ENCODE results near the gene SMIM27.
A peak's percentile ranks its signal among the peaks of the same experiment; 100 is the strongest.
"Not testable (repeated sequence)": the region's sequence is repeated elsewhere in the genome, so short reads cannot be mapped to it uniquely, and the experiment has no call there.

The SMIM27 gene

GRCh38 chr9:32552172-32552872 is at the start of gene SMIM27, which contains the start of gene TOPORS:
TSS of gene SMIM27 (plus strand) at chr9:32552327. CDS start at chr9:32552435, 108 bp downstream.
TSS of gene TOPORS (minus strand) at chr9:32552586. CDS start at chr9:32552436, 150 bp downstream.
- Histone ChIP-seq H3K4me3 (ENCODE audit: low read depth in 1 of 5, low read length in 5 of 5) (peak within 1 kb of the TSS; percentile 78 to 91 (median 91)), H3K9me3 (ENCODE audit: control insufficient read depth in 5 of 5, low read length in 5 of 5) (no peaks in the 10 kb centered on the region), H3K27ac (ENCODE audit: low read depth, low read length) (peak within 1 kb of the TSS; percentile 98), H3K36me3 (ENCODE audit: control insufficient read depth in 5 of 5, insufficient read depth in 5 of 5, low read length in 5 of 5) (peaks cover 0 to 3% (median 0%) of the 10 kb centered on the region in 5 donors), H3K9ac (ENCODE audit: low read length in 5 of 5) (peak within 1 kb of the TSS; percentile 76 to 97 (median 87)), H3K27me3 (ENCODE audit: control insufficient read depth in 5 of 5, insufficient read depth in 4 of 5, low read length in 5 of 5) (no peaks in the 10 kb centered on the region), H3K4me1 (ENCODE audit: control insufficient read depth in 5 of 5, insufficient read depth in 5 of 5, low read length in 5 of 5) (peaks cover 5 to 25% (median 16%) of the 10 kb centered on the region in 5 donors)

- Histone ChIP-seq H3K4me1 (ENCODE audit: control insufficient read depth in 5 of 5, insufficient read depth in 5 of 5, low read length in 5 of 5) (no peaks in the 10 kb centered on the region), H3K27me3 (ENCODE audit: control insufficient read depth in 5 of 5, insufficient read depth in 4 of 5, low read length in 5 of 5) (no peaks in the 10 kb centered on the region), H3K27ac (ENCODE audit: low read depth, low read length) (no peak overlapping the region), H3K9ac (ENCODE audit: low read length in 5 of 5) (no peak overlapping the region), H3K4me3 (ENCODE audit: low read depth in 1 of 5, low read length in 5 of 5) (no peak overlapping the region), H3K9me3 (ENCODE audit: control insufficient read depth in 5 of 5, low read length in 5 of 5) (peaks cover 0 to 6% (median 0%) of the 10 kb centered on the region in 5 donors), H3K36me3 (ENCODE audit: control insufficient read depth in 5 of 5, insufficient read depth in 5 of 5, low read length in 5 of 5) (peaks cover 3 to 24% (median 13%) of the 10 kb centered on the region in 5 donors)
These were observed 49.7 kb upstream of the SMIM27 start for GRCh38 chr9:32502464-32502863.

- H3K36me3 ChIP-seq (ENCODE audit: control insufficient read depth in 5 of 5, insufficient read depth in 5 of 5, low read length in 5 of 5) = peaks cover 0 to 21% (median 11%) of the 10 kb centered on the region in 5 donors
- no peak overlapping the region for H3K9ac ChIP-seq (ENCODE audit: low read length in 5 of 5)
- no peak overlapping the region for H3K4me3 ChIP-seq (ENCODE audit: low read depth in 1 of 5, low read length in 5 of 5)
- H3K27ac ChIP-seq (ENCODE audit: low read depth, low read length) = no peak overlapping the region
- no peaks in the 10 kb centered on the region for H3K27me3 ChIP-seq (ENCODE audit: control insufficient read depth in 5 of 5, insufficient read depth in 4 of 5, low read length in 5 of 5)
- peaks cover 0 to 6% (median 0%) of the 10 kb centered on the region in 5 donors for H3K9me3 ChIP-seq (ENCODE audit: control insufficient read depth in 5 of 5, low read length in 5 of 5)
- no peaks in the 10 kb centered on the region for H3K4me1 ChIP-seq (ENCODE audit: control insufficient read depth in 5 of 5, insufficient read depth in 5 of 5, low read length in 5 of 5)
These were observed 49.1 kb upstream of the SMIM27 start for GRCh38 chr9:32503008-32503407.

GRCh38 chr9:32508728-32509127 is 43.4 kb upstream of the SMIM27 start:
- H3K4me3 ChIP-seq (ENCODE audit: low read depth in 1 of 5, low read length in 5 of 5) = no peak overlapping the region

GRCh38 chr9:32516241-32516640 is 35.9 kb upstream of the SMIM27 start:
- Histone ChIP-seq H3K27me3 (ENCODE audit: control insufficient read depth in 5 of 5, insufficient read depth in 4 of 5, low read length in 5 of 5) (no peaks in the 10 kb centered on the region), H3K9me3 (ENCODE audit: control insufficient read depth in 5 of 5, low read length in 5 of 5) (peaks cover 0 to 5% (median 0%) of the 10 kb centered on the region in 5 donors), H3K36me3 (ENCODE audit: control insufficient read depth in 5 of 5, insufficient read depth in 5 of 5, low read length in 5 of 5) (no peaks in the 10 kb centered on the region), H3K4me1 (ENCODE audit: control insufficient read depth in 5 of 5, insufficient read depth in 5 of 5, low read length in 5 of 5) (no peaks in the 10 kb centered on the region), H3K27ac (ENCODE audit: low read depth, low read length) (no peak overlapping the region), H3K9ac (ENCODE audit: low read length in 5 of 5) (no peak overlapping the region), H3K4me3 (ENCODE audit: low read depth in 1 of 5, low read length in 5 of 5) (no peak overlapping the region)

More at GRCh38 chr9:32508728-32509127, 43.4 kb upstream of the SMIM27 start:
- Histone ChIP-seq H3K9me3 (ENCODE audit: control insufficient read depth in 5 of 5, low read length in 5 of 5) (no peaks in the 10 kb centered on the region), H3K4me1 (ENCODE audit: control insufficient read depth in 5 of 5, insufficient read depth in 5 of 5, low read length in 5 of 5) (no peaks in the 10 kb centered on the region), H3K27ac (ENCODE audit: low read depth, low read length) (no peak overlapping the region), H3K27me3 (ENCODE audit: control insufficient read depth in 5 of 5, insufficient read depth in 4 of 5, low read length in 5 of 5) (no peaks in the 10 kb centered on the region), H3K36me3 (ENCODE audit: control insufficient read depth in 5 of 5, insufficient read depth in 5 of 5, low read length in 5 of 5) (peaks cover 0 to 3% (median 0%) of the 10 kb centered on the region in 5 donors), H3K9ac (ENCODE audit: low read length in 5 of 5) (no peak overlapping the region)

- no peaks in the 10 kb centered on the region for H3K36me3 ChIP-seq (ENCODE audit: control insufficient read depth in 5 of 5, insufficient read depth in 5 of 5, low read length in 5 of 5)
- no peaks in the 10 kb centered on the region for H3K27me3 ChIP-seq (ENCODE audit: control insufficient read depth in 5 of 5, insufficient read depth in 4 of 5, low read length in 5 of 5)
- no peak overlapping the region for H3K27ac ChIP-seq (ENCODE audit: low read depth, low read length)
- peaks cover 0 to 5% (median 0%) of the 10 kb centered on the region in 5 donors for H3K9me3 ChIP-seq (ENCODE audit: control insufficient read depth in 5 of 5, low read length in 5 of 5)
- peaks cover 0 to 2% (median 0%) of the 10 kb centered on the region in 5 donors for H3K4me1 ChIP-seq (ENCODE audit: control insufficient read depth in 5 of 5, insufficient read depth in 5 of 5, low read length in 5 of 5)
- no peak overlapping the region for H3K9ac ChIP-seq (ENCODE audit: low read length in 5 of 5)
- no peak overlapping the region for H3K4me3 ChIP-seq (ENCODE audit: low read depth in 1 of 5, low read length in 5 of 5)
These were observed 33.9 kb upstream of the SMIM27 start for GRCh38 chr9:32518276-32518675.

- Histone ChIP-seq H3K4me3 (ENCODE audit: low read depth in 1 of 5, low read length in 5 of 5) (no peak overlapping the region), H3K27ac (ENCODE audit: low read depth, low read length) (no peak overlapping the region), H3K4me1 (ENCODE audit: control insufficient read depth in 5 of 5, insufficient read depth in 5 of 5, low read length in 5 of 5) (peaks cover 0 to 35% (median 20%) of the 10 kb centered on the region in 5 donors), H3K36me3 (ENCODE audit: control insufficient read depth in 5 of 5, insufficient read depth in 5 of 5, low read length in 5 of 5) (no peaks in the 10 kb centered on the region), H3K9ac (ENCODE audit: low read length in 5 of 5) (no peak overlapping the region), H3K9me3 (ENCODE audit: control insufficient read depth in 5 of 5, low read length in 5 of 5) (no peaks in the 10 kb centered on the region), H3K27me3 (ENCODE audit: control insufficient read depth in 5 of 5, insufficient read depth in 4 of 5, low read length in 5 of 5) (no peaks in the 10 kb centered on the region)
These were observed 28.2 kb upstream of the SMIM27 start for GRCh38 chr9:32523910-32524309.

- H3K27ac ChIP-seq (ENCODE audit: low read depth, low read length) = not testable (repeated sequence)
These were observed 27.6 kb upstream of the SMIM27 start for GRCh38 chr9:32524558-32524891.

GRCh38 chr9:32524892-32525708 is 27.0 kb upstream of the SMIM27 start:
- Histone ChIP-seq H3K9ac (ENCODE audit: low read length in 5 of 5) (peak overlapping the region; percentile 38 to 90 (median 88)), H3K27me3 (ENCODE audit: control insufficient read depth in 5 of 5, insufficient read depth in 4 of 5, low read length in 5 of 5) (no peaks in the 10 kb centered on the region), H3K4me3 (ENCODE audit: low read depth in 1 of 5, low read length in 5 of 5) (peak overlapping the region; percentile 84 to 97 (median 92)), H3K4me1 (ENCODE audit: control insufficient read depth in 5 of 5, insufficient read depth in 5 of 5, low read length in 5 of 5) (peaks cover 0 to 35% (median 20%) of the 10 kb centered on the region in 5 donors), H3K9me3 (ENCODE audit: control insufficient read depth in 5 of 5, low read length in 5 of 5) (no peaks in the 10 kb centered on the region), H3K27ac (ENCODE audit: low read depth, low read length) (peak overlapping the region; percentile 88), H3K36me3 (ENCODE audit: control insufficient read depth in 5 of 5, insufficient read depth in 5 of 5, low read length in 5 of 5) (no peaks in the 10 kb centered on the region)

More at GRCh38 chr9:32524558-32524891, 27.6 kb upstream of the SMIM27 start:
- not testable (repeated sequence) for H3K27me3 ChIP-seq (ENCODE audit: control insufficient read depth in 5 of 5, insufficient read depth in 4 of 5, low read length in 5 of 5); H3K9me3 ChIP-seq (ENCODE audit: control insufficient read depth in 5 of 5, low read length in 5 of 5); H3K36me3 ChIP-seq (ENCODE audit: control insufficient read depth in 5 of 5, insufficient read depth in 5 of 5, low read length in 5 of 5); H3K9ac ChIP-seq (ENCODE audit: low read length in 5 of 5)
- H3K4me1 ChIP-seq (ENCODE audit: control insufficient read depth in 5 of 5, insufficient read depth in 5 of 5, low read length in 5 of 5) = peaks cover 0 to 35% (median 20%) of the 10 kb centered on the region in 5 donors
- H3K4me3 ChIP-seq (ENCODE audit: low read depth in 1 of 5, low read length in 5 of 5) = peak overlapping the region; percentile 84 to 97 (median 92)

- peak overlapping the region; percentile 38 to 90 (median 88) for H3K9ac ChIP-seq (ENCODE audit: low read length in 5 of 5)
- H3K9me3 ChIP-seq (ENCODE audit: control insufficient read depth in 5 of 5, low read length in 5 of 5) = no peaks in the 10 kb centered on the region
These were observed 26.5 kb upstream of the SMIM27 start for GRCh38 chr9:32525709-32526030.

More at GRCh38 chr9:32525709-32526030, 26.5 kb upstream of the SMIM27 start:
- Histone ChIP-seq H3K27me3 (ENCODE audit: control insufficient read depth in 5 of 5, insufficient read depth in 4 of 5, low read length in 5 of 5) (no peaks in the 10 kb centered on the region), H3K27ac (ENCODE audit: low read depth, low read length) (peak overlapping the region; percentile 88), H3K36me3 (ENCODE audit: control insufficient read depth in 5 of 5, insufficient read depth in 5 of 5, low read length in 5 of 5) (no peaks in the 10 kb centered on the region), H3K4me3 (ENCODE audit: low read depth in 1 of 5, low read length in 5 of 5) (peak overlapping the region; percentile 84 to 97 (median 92)), H3K4me1 (ENCODE audit: control insufficient read depth in 5 of 5, insufficient read depth in 5 of 5, low read length in 5 of 5) (peaks cover 0 to 35% (median 20%) of the 10 kb centered on the region in 5 donors)
